ENCODE measurements around the gene PCDH1. TPM values are rescaled to one million over a fixed set of nuclear protein-coding genes. Genes with fewer than 3 reads are reported as not detected.

Gene PCDH1
- total RNA-seq, 1 experiment from 2014 or later, result 41.1 TPM

DNA sequence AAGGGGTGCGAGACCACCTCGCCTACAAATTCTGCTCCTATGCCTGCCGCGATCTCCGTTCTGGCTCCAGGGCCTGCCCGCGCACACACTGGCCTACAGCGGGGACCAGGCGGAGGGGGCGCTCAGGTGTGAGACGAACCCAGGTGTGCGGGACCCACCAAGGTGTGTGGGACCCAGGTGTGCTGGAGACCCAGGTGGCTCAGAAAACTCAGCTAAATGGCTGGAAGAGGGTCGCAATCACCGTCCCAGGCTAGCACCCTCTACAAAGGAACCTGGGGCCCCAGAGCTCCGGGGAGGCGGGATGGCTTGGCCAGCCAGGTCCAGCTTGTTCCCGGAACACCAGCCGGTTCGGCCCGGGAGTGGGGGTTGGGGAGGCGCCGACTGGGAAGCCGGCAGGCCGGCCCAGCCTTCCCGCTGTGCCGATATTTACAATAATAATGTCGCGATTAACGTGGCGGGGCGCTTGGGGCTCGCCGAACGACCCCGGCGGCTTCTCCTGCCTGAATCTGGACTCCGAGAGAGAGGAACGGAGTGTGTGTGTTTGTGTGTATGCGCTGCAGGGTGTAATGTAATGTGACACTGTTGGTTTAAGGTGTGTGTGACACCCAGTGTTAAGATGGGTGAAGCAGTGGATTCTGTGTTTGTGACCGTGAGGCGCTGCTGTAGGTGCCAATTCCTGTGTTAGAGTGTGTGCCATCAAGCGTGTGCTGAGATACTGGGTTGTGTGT lies 1.4 kb downstream of the PCDH1 start:
- in situ Hi-C loops (cut with HindIII; ENCODE audit: low pct_unique_long_range_greater_than_20kb, low sequenced_read_pairs), result no loop called here
- DNase-seq (ENCODE audit: low read depth), result no peak

DNA sequence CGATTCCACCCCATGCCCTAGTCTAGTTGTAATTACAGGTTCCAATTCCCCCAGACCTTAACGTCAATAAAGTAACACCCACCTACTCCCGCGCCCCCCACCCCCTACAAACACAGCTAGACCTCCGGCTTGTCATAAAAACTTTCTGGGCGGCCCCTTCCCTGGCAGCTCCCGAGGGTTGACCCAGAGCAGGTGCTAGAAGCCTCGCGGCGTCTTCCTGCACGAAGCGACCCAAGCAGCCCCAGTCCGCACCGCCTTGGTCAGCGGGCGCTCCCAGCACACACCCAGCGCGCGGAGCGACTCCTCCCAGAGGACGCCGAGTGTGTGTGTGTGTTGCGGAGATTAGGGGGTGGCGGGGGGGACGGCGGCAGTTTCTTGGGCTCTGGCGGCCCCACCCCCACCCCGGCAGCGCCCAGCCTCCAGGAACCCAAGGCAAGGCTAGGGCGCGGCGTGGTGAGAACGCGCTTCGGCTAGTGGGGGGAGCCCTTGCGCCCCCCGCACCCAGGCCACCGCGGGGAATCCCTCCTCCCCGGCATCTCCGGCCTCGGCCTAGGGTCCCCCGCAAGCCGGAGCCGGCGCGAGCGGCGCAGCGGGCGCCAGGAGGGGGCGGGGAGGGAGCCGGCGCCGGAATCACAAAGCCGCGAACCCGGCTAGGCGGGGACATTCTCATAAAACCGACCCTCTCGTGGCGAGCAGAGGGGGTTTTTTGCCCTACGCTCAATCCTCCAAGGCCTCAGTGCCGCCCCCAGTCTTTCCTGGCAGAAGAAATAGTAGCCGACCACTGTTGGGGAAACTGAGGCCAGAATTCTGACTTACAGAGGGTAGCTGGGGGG lies 2.2 kb downstream of the PCDH1 start:
- DNase-seq (ENCODE audit: low read depth), result no peak
- in situ Hi-C loops (cut with HindIII; ENCODE audit: low pct_unique_long_range_greater_than_20kb, low sequenced_read_pairs), result no loop called here

DNA sequence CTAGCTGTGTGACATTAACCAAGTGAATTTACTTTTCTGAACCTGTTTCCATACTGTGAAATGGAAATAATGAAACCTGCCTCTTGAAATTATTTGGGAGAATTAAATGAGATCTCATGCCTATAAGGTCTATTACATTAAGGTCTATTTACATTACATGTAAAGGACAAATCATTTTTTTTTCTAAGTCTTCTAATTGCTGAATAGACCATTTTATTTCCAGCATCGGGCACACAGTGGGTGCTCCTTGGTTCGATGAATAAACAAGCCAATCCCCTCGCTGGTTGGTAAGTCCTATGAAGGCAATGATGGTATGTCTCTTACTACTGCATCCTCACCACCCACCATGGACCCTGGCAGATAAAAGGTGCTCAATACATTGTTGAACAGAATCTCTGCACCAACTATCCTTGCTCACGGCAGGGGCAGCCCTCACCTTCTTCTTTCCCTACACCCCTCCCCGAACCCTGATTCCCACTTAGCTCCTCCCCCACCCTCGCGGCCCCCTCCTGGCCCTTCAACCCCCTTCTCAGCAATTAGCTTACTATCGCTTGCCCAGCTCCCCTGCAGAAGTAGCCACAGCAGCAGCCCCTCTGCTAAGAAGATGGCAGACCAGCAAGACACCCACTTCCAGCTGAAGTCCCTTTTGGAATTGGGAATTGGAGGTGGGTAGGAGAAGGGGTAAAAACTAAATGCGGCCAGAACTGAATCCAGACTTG lies 3.0 kb downstream of the PCDH1 start:
- DNase-seq (ENCODE audit: low read depth), result no peak
- in situ Hi-C loops (cut with HindIII; ENCODE audit: low pct_unique_long_range_greater_than_20kb, low sequenced_read_pairs), result no loop called here

DNA sequence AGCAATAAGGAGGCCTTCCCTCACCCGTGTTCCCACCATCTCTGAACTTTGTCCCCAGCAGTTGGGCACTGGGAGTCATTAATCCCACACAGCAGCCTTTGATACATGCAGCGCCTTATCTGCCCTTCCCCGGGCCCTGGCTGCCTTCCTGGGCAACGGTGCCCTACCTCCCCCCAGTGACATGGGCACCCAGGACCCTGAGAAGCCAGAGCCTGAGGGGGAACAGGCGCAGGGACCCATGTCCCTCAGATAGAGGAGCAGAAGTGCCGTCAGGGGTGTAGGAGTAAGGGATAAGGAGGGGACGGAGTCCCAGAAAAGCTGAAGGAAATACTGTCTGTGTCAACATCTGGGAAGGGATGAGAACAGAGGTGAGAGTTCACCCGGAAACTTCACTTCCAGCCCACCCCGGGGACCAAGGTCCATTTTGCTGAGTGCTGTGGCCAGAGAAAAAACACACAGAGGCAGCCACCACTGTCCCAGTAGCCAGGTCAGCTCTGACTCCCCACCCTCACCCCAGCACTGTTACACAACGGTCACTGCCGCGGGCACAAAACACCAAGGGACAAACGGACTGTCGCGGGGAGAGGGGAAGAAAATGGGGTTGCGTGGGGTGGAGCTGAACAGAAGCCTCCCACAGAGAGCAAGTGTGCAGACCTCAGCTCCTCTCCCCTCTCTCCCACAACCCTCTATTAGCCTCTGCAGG lies 3.8 kb downstream of the PCDH1 start:
- no peak for DNase-seq (ENCODE audit: low read depth)
- in situ Hi-C loops (cut with HindIII; ENCODE audit: low pct_unique_long_range_greater_than_20kb, low sequenced_read_pairs), result no loop called here

DNA sequence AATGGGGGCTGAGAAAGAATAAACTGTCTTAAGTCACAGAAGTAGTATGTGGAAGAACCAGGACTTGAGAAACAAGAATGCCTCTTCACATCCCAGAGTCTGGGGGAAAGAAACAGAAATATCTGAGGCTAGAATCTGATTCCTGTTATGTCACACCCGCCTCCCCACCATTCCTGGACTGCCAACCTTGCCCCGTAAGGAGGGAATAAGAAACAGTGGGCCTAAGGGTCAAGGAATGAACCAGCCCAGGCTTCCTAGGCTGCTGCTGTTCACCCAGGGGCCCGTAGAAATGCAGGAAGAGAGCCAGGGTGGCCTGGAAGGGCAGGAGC lies 4.3 kb downstream of the PCDH1 start:
- in situ Hi-C loops (cut with HindIII; ENCODE audit: low pct_unique_long_range_greater_than_20kb, low sequenced_read_pairs), result no loop called here
- DNase-seq (ENCODE audit: low read depth), result no peak

DNA sequence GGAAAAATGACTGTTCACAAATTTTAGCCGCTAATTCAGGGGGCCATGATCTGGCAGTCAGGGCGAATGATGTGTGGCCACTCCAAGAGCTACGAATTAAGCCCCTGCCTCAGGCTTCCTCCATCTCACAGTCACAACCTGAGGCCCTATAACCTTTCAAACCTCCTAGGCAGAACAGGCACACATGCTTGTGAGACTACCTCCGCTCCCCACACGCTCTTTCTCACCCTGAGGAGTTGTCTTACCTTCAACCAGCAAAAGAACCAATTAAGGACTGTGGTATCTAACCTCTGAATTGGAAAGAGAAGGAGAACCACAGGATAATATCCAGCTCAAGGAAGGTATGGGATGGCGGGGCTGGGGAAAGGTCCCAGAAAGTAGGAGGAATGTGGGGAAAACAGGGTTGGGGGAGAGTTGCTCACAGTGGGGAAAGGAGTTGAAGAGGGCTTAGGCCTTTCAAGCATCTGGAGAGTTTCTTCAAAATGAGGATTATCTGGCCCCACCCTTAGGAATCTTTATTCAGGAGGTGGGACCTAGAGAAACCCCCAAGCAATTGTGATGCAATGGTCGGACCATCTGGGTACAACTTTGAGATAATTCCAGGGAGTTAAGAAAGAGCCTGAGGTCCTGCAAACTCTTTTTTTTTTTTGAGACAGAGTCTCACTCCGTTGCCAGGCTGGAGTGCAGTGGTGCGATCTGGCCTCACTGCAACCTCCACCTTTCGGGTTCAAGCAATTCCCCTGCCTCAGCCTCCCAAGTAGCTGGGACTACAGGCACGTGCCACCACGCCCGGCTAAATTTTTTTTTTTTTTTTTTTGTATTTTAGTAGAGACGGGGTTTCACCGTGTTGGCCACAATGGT lies 5.5 kb downstream of the PCDH1 start:
- in situ Hi-C loops (cut with HindIII; ENCODE audit: low pct_unique_long_range_greater_than_20kb, low sequenced_read_pairs), result no loop called here
- no peak for DNase-seq (ENCODE audit: low read depth)

DNA sequence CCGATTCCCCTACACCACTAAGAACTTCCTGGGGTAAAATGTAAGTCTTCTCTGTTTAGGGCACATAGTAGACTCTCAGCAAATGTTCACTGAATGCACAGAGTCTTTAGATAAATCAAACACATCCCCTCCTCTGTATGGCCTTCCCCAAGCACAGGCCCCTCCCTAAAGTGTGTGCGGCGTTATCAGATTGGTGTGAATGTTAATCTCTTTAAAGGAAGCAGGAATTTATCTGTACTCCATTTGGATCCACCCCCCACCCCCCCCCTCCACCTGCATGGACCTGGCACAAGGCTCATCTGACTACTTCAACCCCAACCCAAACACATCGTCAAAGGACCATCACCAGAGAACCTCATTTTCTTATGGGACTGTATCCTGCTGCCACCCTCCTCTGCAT lies 6.3 kb downstream of the PCDH1 start:
- no peak for DNase-seq (ENCODE audit: low read depth)
- in situ Hi-C loops (cut with HindIII; ENCODE audit: low pct_unique_long_range_greater_than_20kb, low sequenced_read_pairs), result no loop called here

DNA sequence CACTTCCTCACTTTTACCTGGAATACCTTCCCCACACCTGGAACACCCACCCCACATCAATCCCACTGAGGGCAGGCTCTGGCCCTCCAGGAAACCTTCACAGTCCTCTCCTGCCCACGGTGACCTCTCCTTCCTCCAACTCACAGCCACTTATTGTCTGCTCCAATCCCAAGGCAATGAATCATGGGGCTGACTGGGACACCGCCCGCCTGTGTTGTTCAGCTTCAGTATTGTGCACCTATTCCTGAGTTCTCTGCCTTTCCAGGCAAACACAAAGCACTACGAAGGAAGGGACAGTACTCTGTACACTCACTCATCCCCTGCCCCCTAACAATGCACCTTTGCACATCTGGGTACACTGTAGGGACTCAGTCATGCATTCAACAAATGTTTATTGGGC lies 7.3 kb downstream of the PCDH1 start:
- DNase-seq (ENCODE audit: low read depth), result peak; percentile 51
- in situ Hi-C loops (cut with HindIII; ENCODE audit: low pct_unique_long_range_greater_than_20kb, low sequenced_read_pairs), result no loop called here

DNA sequence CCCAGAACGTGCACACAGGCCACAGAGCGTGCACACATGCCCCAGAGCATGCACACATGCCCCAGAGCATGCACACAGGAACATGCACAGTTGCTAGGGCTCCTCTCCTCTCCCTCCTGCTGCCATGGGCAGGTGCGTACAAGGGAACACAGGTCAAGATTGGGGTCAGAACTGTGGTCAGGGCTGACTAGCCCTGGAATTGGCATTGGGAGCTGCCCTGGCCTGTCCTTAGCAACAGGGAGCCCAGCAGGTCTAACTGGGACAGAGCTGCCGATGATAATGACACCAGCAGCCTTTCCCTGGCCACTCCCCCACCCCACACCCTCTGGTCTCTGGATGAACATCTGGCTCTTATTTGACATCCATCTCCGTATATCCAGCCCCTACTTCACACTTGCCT lies 8.0 kb downstream of the PCDH1 start:
- DNase-seq (ENCODE audit: low read depth), result peak; percentile 71
- in situ Hi-C loops (cut with HindIII; ENCODE audit: low pct_unique_long_range_greater_than_20kb, low sequenced_read_pairs), result no loop called here

DNA sequence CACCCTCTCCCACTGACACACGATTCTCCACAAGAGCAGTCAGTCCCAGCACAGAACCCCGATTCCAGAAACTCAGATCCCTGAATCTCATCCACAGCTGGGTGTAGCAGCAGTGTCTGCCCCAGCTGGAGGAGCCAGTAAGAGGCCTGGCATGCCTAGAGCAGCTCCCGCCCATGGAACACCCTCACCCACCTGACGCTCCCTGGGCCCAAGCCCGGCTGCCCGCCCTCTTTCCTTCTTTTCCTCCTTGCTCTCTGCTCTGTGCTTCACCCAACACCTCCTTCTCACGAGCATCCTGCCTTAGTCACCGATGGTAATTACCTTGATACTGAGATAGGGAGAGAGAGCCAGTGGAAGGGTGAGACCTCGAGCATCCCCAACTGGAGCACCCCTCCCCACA lies 8.7 kb downstream of the PCDH1 start:
- in situ Hi-C loops (cut with HindIII; ENCODE audit: low pct_unique_long_range_greater_than_20kb, low sequenced_read_pairs), result no loop called here
- peak; percentile 84 for DNase-seq (ENCODE audit: low read depth)

DNA sequence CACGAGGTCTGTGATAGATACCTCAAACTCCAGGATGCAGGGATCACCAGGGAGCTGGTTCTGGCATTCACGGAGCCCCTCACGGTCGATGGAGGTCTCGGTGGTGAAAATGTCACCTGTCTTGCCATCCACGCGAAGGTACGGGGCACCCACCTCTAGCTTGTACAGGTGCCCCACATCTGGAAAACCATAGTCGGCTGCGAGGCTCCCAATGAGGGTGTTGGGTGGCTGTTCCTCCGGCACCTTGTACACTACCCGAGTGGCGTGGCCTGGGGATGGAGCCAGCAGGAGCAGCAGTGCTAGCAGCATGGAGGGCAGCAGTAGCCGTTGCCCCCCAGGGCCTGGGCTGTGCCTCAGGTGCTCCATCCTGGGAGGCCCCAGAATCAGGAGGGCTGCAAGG lies 9.2 kb downstream of the PCDH1 start:
- no peak for DNase-seq (ENCODE audit: low read depth)
- in situ Hi-C loops (cut with HindIII; ENCODE audit: low pct_unique_long_range_greater_than_20kb, low sequenced_read_pairs), result no loop called here

DNA sequence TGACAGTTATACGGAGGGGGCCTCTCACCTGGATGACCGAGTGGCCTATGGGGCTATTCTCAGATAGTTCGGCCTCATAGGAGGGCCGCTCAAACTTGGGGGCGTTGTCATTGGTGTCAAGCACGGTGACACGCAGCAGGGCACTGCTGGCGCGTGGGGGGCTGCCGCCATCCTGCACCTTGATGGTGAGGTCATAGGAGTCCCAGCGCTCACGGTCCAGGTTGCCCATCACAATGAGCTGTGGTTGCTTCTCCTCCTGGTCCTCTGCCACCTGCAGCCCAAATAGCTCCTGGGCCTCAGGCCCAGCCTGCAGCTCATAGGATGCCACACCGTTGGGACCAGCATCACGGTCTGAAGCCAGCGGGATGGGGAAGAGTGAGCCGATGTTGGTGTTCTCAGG lies 9.7 kb downstream of the PCDH1 start:
- in situ Hi-C loops (cut with HindIII; ENCODE audit: low pct_unique_long_range_greater_than_20kb, low sequenced_read_pairs), result no loop called here
- DNase-seq (ENCODE audit: low read depth), result no peak

DNA sequence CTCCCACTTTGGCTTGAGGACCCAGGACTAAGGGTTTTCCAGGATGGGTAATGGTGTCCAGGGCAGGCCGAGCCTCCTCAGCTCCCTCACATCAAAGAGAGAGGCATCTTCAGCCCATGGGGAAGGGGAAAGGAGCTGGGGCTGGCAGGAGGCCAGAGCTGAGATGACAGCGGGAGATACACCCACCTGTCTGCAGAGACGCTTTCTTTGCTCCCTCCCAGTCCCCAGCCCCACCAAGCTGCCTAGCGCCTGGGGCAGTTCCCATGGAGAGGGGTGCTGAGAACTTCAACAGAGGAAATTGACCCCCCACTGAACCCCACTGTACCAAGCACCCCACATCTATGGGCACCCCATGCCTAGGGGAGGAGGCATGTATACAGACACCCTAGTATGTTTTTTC lies 10.6 kb downstream of the PCDH1 start:
- in situ Hi-C loops (cut with HindIII; ENCODE audit: low pct_unique_long_range_greater_than_20kb, low sequenced_read_pairs), result no loop called here
- DNase-seq (ENCODE audit: low read depth), result no peak

DNA sequence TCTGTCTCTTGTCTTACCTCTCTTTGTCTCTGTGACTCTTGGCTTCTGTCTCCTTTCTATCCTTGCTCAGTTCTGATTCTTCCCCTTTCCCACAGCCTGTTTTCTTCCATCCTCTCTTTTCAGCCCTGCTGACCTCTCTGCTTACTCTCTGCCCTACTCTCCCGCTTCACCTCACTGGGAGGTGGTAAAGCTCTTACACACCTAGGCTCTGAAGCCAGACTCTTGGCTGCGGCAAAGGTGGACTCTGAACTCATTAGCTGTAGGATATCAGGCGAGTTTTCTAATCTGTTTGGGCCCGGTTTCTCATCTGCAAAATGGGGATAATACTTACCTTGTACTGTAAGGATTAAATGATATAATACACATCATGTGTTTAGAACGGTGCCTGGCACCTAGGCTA lies 11.1 kb downstream of the PCDH1 start:
- in situ Hi-C loops (cut with HindIII; ENCODE audit: low pct_unique_long_range_greater_than_20kb, low sequenced_read_pairs), result no loop called here
- DNase-seq (ENCODE audit: low read depth), result no peak

DNA sequence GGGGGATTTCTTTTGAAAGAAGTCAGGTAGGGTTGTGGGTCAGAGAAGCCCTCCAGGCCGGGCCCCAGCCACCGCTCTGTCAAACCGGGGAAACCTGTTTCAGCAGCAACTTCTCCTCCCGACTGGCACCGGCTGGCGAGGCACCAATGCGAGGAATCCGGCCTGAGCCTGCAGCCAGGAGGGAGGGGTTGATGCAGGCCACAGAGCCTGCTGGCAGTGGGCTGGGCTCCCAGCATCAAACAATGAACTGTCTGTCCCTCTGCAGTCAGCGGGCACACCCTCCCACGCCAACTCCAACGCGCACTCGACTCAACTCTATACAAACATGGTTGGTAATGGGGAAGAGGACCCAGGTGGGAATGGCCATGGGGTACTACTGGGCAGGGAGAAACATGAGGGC lies 12.1 kb downstream of the PCDH1 start:
- in situ Hi-C loops (cut with HindIII; ENCODE audit: low pct_unique_long_range_greater_than_20kb, low sequenced_read_pairs), result no loop called here
- no peak for DNase-seq (ENCODE audit: low read depth)

DNA sequence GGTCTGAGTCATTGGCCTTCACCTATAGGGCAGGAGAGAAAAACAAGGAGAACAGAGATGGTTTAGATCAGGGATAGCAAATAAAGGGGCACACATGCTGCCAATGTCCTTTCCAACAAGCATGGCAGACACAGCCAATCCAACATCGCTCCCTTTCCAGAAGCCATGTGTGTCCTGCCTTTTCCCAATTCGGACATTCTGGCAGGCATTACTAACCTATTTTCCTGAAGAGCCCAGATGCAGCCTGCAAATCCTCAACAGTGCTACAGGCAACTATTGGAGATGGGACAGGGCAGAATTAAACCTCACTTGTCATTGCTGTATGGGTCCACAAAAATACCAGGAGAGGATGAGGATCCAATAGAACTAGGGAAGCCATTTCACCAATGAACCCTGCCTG lies 12.8 kb downstream of the PCDH1 start:
- in situ Hi-C loops (cut with HindIII; ENCODE audit: low pct_unique_long_range_greater_than_20kb, low sequenced_read_pairs), result no loop called here

DNA sequence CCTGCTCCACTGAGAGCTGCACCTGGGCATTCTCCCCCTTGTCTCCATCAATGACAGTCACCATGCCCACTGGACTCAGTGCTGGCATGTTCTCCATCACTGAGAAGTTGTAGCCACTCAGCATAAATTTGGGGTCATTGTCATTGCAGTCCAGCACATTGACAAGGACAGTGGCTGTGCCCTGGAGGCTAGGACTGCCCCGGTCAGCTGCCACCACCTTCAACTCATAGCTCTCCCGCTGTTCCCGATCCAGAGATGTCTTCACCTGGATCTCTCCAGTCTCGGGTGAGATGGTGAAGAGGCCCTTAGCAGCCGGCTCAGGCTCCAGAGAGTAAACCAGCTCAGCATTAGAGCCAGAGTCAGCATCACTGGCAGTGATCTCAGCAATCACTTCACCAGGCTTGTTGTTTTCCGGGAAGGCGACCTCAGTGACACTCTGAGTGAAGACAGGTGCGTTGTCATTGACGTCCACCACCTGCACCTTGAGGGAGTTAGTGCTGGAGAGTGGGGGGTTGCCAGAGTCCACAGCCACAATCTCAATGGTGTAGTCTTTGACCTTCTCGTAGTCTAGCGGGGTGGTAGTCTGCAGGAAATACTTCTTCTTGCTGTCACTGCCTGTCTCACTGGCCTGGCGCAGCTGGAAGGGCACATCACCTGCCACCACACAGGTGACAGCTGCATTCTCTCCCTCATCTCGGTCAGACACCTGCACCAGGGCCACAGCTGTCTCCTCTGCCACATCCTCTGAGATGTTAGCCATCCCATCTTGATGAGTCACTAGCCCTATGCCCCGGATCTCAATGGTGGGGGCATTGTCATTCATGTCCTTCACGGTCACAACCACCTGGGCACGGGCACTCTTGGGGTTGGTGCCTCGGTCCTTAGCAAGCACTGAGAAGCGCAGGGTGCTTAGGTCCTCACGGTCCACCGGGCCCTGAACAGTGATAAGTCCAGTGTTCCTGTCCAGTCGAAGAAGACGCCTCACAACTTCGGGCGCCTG lies 13.5 kb downstream of the PCDH1 start:
- in situ Hi-C loops (cut with HindIII; ENCODE audit: low pct_unique_long_range_greater_than_20kb, low sequenced_read_pairs), result no loop called here
- DNase-seq (ENCODE audit: low read depth), result no peak

More for the DNA sequence above, 12.8 kb downstream of the PCDH1 start:
- DNase-seq (ENCODE audit: low read depth), result no peak
